IPS DF 19.7 (cell line): ENCODE measurements around the gene ATP1A4.

ENCODE experiments used
- DNase-seq: peaks from one replicate; pipeline ENCODE4 v3.0.0-alpha.2; 2013; ENCODE audit warnings: low read depth, low spot score

ATP1A4 gene

DNA sequence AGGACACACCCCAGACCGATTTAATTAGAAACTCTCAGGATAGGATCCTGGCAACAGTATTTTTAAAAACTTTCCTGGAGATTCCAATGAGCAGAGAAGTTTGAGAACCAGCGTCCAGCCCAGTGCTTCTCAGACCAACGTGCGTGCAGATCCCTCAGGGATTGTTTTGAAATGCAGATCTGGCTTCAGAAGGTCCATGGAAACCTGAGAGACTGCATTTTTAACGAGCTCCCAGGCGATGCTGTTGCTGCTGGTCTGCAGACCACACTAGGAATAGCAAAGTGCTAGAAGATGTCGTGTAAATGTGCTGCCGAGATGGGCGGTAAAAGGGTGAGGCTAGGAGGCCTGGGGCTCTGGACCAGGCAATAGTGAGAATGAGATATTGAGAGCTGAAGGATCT is 20.6 kb downstream of the ATP1A4 start:
- no peak for DNase-seq

DNA sequence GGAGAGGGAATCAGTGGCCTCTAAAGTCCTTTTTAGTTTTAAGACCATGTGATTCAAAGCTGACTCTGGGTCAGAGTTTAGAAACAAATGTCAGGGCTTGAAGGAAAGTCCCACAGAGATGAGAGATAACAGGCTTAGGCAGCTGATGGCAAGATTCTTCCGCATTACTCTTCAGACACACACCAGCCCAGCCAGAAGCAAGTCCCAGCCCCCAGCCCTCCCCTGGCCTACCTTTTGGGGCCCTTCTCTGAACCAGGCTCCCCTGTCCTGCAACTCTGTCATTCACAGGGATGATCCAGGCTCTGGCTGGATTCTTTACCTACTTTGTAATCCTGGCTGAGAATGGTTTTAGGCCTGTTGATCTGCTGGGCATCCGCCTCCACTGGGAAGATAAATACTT is 25.8 kb downstream of the ATP1A4 start:
- DNase-seq = no peak

DNA sequence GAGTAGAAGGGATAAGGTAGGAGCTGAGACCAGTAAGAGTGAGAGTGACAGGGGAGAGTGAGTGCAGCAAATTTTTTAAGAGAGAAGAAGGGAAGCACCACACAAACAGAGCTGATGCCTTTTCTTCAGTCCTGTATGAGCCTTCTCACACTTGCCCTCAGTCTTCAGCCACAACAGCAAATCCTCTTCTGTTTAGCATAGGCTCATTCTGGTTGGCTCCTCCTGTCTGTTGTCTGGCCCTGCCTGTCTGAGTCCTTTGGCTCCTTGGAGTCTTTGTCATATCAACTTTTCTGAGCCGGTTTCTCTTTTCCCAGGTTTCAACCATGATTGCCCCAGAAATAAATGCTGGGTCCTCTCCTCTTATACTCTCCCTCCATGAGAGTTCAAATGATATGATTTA is 26.3 kb downstream of the ATP1A4 start:
- DNase-seq = no peak

DNA sequence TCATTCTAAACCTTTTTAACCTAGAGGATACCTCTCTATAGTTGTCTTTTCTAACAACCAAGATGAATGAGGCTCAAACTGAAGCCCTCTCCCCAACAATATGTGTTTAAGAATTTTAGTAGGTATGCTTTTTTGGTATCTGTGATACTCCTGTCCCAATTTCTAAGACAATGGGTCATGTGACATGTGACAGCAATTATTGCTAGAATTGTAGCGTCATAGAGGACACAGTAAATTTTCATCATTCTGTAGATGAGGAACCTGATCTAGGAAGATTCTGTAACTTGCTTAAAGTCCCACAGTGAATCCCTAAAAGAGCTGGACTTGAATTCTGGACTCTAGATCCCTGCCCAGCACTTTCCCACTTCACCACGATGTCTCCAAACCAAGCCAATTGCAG is 27.3 kb downstream of the ATP1A4 start:
- no peak for DNase-seq

DNA sequence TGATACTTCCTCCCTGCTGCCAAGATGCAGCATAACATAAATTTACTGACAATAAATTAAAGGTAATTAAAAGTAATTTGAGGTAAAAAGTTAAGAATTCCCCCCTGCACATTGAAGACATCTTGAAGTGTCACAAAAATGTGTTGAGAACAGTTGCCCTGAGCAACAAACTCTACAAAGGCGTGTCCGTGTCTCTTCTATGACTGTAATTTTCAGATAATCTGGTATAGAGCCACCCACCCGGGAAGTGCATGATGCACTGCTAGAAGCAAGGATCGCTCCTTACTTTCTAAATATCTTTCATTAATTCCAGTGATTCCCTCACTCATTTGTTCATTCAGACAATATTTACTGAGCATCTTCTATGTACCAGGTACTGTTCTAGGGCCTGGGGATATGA is 27.9 kb downstream of the ATP1A4 start:
- no peak for DNase-seq

DNA sequence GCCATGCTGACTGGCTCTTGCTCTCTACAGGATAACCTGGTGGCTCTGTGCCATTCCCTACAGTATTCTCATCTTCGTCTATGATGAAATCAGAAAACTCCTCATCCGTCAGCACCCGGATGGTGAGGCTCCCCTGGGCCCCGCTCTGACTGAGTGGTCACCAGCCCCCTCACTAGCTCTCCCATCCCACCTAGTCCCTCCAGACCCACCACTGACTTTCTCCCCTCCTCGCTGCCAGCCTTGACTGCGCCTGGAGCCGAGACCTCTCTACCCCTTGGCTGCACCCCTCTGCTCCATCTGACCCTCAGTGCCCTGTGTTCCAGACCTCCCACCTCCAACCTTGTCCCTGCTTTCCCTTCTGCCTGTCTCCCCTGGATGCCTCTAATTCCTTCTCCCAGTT is 34.8 kb downstream of the ATP1A4 start:
- DNase-seq = no peak

DNA sequence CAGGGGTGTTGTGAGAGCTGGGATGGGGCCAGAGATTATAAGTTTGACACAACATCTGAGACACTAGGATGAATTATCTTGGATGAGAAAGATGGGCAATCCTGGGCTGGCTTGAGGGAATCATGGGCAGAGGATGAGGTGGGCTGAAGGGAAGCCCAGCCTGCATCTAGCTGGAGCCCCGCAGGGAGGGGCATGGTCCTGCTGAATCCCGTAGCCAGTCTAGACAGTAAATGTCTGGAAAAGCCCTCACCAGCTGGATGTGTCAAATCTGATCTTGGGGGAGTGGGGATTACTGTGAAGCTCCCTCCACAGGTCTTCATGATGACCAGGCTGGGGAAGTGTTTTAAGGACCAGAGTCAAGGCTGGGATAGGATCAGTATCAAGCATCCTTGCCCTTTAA is 35.3 kb downstream of the ATP1A4 start:
- no peak for DNase-seq

DNA sequence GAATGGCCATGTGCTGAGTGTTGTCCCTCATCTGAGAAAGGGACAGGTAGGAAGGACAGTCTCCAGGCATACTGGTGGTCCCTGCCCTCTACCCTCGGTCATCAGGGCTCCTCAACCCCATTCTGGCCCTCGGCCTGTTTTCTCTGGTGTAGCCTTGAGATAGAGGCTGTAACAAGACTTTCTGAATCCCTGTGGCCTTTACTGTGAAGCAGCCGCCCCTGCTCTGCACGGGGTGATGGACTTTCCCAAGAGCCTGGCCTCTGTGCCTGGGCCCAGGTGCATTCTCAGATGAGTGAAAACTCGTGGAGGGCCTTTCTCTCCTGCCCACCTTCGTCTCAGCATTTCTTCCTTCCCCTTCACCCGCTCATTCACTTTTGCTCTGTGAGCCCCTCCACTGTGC is 36.0 kb downstream of the ATP1A4 start:
- no peak for DNase-seq

DNA sequence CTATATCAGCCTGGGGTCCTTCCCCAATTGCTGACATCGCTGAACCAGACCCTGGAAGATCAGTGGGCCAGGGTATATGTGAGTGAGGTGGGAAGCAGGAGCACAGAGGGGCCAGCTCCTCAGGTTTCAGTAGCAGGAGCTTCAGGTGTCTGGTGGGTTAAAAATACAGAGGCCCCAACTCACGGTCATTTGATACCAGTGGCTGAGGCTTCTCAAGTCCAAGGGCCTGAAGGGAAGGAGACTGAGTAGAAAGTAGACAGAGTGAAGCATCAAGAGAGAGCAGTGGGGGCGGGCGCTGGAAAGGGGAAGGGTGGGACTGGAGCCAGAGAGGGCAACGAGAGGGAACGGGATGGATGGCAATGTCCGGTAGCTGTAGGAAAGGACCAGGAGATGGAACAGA is 36.9 kb downstream of the ATP1A4 start:
- no peak for DNase-seq

DNA sequence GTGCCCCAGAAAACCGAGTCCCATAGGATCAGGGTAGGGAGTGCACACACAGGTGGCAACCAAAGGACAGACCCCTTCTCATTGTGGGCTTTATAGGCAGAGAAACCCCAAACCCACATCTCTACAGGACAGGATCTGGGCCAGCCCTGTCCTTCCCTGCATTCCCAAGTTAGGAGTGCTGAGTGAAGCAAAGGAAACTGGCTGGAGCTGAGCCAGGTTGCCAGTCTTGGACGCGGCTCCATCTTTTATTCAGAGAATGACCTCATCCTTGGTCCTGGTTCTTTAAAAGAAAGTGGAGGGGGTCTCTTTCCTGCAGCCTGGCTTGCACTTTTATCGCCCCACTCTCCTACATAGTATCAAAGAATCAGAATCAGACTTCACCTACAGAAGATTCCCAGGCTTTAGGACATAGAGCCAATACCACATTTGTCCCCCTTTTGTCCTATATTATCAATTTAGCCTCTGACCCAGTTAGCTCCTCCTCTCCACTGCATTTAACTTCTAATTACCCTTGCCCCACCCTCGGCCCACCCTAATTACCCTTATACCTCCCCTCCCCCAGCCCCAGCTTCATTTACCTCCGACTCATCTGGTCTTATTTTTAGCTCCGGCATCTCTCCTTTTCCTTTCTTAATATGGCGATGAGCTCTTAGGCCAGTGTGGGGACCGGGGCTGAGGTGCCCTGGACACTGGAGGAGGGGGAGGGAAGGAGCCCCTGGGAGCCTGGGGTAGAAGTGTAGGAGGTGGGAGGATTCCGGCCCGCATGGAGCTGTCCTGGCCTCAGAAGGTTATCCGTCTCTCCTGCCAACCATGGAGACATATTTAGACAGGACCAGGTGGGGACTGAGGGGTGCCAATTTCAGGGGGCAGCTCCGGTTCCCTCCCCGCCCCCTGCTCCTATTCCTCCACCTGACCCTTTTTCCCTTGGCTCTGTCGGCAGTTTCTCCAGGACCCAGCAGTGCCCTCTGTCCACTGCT is 38.5 kb downstream of the ATP1A4 start, which contains the start of gene CASQ1:
Gene CASQ1 (plus strand): TSS at position 927 of the 977 bp plus-strand sequence. CDS start 177 bp downstream, outside the sequence.
- no peak for DNase-seq

DNA sequence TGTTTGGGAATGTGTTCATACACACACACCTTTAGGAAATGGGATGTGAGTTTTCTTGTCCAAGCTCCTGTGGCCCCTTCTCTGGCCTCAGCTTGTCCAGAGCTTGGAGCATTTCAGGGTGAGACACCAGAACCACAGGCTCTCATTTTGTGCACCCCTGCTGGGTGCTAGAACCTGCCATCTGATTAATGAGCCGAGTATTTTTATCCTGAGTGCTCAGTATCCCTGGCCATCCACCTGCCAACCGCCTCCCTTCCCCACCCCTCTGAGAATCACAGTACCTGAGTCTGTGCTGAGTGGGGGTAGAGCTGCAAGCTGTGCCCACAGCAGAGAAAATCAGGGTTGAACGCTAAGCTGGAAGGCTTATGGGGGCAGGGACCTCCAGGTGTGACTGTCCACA is 40.4 kb downstream of the ATP1A4 start:
- DNase-seq = no peak

DNA sequence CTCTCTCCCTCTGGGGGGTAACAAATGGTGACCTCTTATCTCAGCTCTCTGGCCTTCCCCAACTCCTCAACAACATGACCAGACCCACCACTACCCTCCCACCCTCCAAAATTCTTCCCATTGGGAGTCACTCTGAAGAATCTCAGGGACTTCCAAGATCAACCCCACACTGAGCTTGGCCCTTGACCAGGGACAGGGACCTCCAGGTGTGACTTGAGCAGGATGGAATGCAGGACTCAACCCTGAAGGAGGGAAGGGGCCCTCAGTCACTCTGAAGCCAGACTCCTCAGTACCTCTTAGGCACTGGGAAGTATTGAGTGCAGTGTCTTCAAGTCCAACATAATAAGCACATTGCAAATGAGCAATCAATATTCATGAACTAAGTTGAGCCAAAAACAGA is 40.8 kb downstream of the ATP1A4 start:
- no peak for DNase-seq

DNA sequence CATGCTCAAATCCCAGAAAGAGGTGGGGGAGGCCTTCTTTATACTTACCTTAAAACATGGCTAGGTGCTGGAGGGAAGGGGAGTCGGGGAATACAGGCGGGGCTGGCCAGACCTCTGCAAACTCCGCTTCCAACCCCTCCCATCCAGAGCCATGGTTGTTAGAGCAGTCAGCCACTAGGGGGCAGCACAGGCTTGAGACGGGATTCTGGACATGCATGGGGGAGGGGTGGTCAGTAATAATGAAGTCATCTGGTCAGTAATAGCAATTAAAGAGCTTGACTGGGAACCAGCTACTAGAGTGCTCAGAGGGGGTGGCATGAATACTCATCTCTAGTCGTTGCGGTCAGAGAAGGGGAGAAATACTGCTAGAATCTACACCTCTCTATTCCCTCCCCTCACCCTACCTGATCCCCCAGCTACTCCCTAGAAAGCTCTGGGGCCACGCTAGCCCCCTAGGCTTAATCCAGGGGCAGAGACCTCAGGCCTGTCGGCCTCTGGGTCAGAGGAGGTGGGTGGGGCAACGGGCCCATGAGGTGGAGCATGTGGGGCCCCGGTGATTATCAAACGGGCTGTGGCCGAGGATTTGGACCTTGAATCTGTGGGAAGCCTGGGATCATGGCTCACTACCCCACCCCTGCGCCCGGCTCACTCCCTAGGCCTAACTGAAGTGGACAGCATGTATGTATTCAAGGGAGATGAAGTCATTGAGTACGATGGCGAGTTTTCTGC is 41.9 kb downstream of the ATP1A4 start:
- DNase-seq = peak; percentile 74

DNA sequence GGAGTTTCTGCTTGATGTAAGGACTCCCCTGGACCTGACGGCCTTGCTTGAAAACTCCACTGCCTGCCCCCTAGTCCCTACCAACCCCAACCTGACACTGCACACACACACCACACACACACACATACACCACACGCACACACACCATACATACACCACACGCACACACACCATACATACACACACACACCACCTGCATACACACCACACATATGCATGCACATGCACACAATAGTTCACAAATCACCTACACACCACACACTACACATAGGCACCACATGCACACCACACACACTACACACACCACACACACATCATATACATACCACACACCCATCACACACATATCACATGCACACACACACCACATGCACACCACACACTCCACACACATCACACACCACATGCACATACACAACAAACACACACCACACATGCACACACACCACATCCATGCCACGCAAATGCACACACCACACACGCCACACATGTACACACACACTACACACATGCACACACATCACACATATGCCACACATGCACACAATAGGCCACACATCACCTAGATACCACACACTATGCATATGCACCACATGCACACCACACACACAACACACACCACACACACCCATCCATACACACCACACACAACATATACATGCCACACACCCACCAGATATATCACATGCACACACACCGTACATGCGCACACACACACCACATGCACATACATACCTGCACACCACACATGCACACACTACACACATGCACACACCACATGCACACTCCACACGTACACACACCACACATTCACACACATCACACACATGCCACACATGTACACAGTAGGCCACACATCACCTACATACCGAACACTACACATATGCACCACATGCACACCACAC is 42.7 kb downstream of the ATP1A4 start:
- DNase-seq = no peak

DNA sequence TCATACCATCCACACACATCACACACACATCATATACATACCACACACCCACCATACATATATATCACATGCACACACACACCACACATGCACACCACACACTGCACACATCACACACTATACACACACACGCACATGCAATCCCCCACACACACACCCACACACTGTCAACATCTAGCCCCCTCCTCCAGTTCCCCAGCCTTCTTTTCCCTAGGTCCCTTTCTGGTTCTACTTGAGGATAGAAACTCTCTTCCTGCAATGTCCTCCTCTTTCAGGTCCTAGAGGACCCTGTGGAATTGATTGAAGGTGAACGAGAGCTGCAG is 43.3 kb downstream of the ATP1A4 start:
- no peak for DNase-seq

DNA sequence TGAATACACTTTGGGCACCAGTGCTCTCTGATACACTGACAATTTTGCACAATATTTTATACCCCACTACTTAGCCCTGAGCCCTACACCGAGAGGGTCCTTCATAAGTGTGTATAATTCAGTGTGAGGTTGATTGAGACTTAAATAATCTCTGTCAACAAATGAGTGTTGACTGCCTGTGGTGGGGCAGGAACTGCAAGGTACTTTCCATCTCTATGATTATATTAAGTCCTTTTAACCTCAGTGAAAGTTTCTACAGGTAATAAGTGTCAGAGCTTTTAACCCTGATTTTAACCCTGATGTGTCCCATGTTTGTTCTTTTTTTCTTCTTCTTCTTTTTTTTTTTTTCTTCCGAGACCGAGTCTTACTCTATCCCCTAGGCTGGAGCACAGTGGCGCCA is 44.7 kb downstream of the ATP1A4 start:
- DNase-seq = no peak

DNA sequence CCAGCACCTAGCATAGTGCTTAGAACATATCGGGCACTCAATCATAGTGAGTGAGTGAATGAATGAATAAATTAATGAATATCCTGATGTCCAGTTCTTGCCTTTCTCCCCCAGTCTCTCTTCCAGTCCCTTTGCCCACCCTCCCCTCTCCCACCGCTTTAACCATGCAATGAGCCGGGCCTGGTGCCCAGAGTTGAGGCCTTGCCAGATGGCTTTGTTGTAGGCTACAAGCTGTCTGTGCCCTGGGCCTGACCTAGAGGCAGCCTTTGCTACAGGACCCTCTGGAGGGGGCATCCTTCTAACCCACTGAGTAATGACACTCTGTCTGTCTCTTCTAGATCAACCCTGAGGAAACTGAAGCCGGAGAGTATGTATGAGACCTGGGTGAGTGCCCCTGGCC is 45.8 kb downstream of the ATP1A4 start:
- DNase-seq = no peak

DNA sequence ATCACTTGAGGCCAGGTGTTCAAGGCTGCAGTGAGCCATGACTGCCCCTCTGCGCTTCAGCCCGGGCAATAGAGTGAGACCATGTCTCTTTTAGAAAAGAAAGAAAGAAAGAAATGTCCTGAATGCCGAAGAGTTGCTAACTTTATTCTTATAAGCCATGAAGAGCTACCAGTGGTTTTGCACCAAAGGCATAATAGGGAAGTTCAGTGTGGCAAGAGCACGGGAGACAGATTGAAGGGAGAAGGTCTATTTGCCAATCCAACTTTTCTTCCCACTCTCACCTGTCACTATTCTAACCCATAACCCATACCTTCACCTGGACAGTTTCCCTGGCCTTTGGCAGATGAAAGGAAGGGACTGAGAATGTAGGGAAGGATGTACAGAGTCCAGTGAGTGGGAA is 49.4 kb downstream of the ATP1A4 start:
- no peak for DNase-seq

DNA sequence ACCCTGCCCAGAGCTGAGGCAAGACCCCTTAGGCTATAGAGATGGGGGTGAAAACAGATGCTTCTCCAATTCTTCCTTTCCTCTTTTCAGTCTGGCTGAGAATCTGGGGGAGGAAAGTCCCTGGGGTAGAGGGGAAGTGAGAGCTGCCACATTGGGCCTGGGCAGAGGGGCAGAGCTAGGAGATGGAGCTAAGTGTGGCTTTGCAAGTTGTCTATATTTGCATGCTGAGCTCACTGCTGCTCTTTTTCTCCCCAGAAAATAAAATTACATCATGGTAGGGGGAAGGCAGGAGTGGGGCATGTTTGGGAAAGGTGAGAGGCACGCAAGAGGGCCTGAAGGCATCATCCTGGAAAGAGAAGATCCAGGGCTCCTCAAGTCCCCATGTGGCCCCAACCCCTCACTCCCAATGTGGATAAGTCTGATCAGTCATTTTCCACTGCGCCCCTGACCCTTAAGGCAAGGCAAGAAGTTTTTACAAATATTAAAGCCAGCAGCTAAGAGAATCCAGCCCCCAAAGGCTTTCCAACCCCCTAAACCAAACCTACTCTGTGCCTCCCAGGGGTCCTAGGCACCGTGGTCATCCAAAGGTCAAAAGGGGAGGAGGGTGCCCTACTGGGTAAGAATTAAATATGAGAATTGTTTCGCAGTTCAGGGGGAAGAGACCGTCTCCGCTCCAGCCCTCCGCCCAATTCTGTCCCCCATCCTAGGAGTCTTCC is 53.3 kb downstream of the ATP1A4 start:
- no peak for DNase-seq

DNA sequence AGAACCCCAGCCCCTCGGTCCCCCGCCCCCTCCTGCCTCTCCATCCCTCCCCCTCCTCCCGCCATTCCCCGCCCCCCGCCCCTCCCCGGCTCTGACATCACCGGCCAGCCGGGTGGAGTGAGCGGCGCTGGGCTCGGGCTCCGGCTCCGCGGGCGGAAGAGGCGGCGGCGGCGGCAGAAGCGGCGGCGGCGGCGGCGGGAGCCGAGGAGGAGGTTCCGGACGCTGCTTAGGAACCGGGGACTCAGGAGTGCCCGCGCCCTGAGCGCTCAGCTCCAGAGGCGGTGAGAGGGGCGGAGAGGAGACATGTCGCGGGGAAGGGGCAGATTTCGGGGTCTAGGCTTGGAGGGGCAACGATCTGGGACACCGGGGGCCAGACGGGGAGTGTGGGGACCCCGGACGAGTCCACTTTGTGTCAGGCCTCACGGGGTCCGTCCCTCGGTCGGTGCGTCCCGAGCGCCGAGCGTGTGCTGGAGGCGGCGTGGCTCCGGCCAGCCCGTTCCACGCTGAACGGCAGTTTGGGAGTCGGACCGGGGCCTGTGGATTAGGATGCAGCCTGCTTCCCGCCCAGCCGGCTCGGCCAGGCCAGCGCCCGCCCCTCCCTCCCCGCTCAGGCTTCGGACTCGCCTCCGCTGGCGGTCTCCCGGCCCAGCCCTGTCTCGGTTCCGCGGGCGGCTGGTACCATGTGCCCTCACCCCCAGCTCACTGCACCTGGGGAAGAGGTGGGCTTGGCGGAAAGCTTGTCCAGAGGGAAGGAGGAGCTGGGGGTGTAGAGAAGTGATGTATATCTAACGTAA is 54.0 kb downstream of the ATP1A4 start, which contains the start of gene PEA15:
Gene PEA15 (plus strand): TSS at position 143 of the 794 bp plus-strand sequence. CDS start 6,161 bp downstream, outside the sequence.
- DNase-seq = no peak
